ENCODE data around the gene FAM13A.

The FAM13A gene

DNA sequence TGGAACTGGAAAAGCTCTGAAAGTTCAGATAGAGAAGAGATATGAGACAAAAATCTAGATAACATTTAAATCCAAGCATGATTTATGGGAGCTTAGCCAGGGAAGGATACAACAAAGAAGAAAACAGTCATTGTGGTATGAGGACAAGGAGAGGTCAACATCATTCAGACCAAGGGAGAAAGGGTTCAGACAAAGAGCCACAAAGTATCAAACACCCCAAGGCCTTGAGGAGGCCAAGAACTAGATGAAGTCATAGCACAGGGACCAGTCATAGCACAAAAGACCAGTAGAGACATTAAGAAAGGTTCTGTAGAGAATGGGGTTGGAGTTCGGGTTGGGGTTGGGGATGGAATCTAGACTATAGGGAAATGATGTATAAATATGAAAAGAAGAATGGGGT, 282.0 kb downstream of the FAM13A start (continued):
- TF ChIP-seq, protein P1, sequence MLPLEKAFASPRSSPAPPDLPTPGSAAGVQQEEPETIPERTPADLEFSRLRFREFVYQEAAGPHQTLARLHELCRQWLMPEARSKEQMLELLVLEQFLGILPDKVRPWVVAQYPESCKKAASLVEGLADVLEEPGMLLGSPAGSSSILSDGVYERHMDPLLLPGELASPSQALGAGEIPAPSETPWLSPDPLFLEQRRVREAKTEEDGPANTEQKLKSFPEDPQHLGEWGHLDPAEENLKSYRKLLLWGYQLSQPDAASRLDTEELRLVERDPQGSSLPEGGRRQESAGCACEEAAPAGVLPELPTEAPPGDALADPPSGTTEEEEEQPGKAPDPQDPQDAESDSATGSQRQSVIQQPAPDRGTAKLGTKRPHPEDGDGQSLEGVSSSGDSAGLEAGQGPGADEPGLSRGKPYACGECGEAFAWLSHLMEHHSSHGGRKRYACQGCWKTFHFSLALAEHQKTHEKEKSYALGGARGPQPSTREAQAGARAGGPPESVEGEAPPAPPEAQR (tag by site-specific recombination; IDR thresholded peaks at IDR 0.05): no peak
- TF ChIP-seq ZNF223 (tag by site-specific recombination; IDR thresholded peaks at IDR 0.05) (no peak), ZNF37A (tag by site-specific recombination; IDR thresholded peaks at IDR 0.05) (no peak), ZNF544 (tag by site-specific recombination; IDR thresholded peaks at IDR 0.05) (no peak), OSR2 (tag by site-specific recombination; IDR thresholded peaks at IDR 0.05) (no peak), FEZF1 (tag by site-specific recombination; IDR thresholded peaks at IDR 0.05) (no peak), ZNF175 (tag by site-specific recombination; IDR thresholded peaks at IDR 0.05) (no peak), PRDM1 (tag by site-specific recombination; IDR thresholded peaks at IDR 0.05) (no peak)
- TF ChIP-seq, protein P2, sequence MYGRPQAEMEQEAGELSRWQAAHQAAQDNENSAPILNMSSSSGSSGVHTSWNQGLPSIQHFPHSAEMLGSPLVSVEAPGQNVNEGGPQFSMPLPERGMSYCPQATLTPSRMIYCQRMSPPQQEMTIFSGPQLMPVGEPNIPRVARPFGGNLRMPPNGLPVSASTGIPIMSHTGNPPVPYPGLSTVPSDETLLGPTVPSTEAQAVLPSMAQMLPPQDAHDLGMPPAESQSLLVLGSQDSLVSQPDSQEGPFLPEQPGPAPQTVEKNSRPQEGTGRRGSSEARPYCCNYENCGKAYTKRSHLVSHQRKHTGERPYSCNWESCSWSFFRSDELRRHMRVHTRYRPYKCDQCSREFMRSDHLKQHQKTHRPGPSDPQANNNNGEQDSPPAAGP (tag by site-specific recombination; IDR thresholded peaks at IDR 0.05): no peak
- TF ChIP-seq, protein P3, sequence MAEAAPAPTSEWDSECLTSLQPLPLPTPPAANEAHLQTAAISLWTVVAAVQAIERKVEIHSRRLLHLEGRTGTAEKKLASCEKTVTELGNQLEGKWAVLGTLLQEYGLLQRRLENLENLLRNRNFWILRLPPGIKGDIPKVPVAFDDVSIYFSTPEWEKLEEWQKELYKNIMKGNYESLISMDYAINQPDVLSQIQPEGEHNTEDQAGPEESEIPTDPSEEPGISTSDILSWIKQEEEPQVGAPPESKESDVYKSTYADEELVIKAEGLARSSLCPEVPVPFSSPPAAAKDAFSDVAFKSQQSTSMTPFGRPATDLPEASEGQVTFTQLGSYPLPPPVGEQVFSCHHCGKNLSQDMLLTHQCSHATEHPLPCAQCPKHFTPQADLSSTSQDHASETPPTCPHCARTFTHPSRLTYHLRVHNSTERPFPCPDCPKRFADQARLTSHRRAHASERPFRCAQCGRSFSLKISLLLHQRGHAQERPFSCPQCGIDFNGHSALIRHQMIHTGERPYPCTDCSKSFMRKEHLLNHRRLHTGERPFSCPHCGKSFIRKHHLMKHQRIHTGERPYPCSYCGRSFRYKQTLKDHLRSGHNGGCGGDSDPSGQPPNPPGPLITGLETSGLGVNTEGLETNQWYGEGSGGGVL (tag by site-specific recombination; IDR thresholded peaks at IDR 0.05): no peak
- TF ChIP-seq, protein P4, sequence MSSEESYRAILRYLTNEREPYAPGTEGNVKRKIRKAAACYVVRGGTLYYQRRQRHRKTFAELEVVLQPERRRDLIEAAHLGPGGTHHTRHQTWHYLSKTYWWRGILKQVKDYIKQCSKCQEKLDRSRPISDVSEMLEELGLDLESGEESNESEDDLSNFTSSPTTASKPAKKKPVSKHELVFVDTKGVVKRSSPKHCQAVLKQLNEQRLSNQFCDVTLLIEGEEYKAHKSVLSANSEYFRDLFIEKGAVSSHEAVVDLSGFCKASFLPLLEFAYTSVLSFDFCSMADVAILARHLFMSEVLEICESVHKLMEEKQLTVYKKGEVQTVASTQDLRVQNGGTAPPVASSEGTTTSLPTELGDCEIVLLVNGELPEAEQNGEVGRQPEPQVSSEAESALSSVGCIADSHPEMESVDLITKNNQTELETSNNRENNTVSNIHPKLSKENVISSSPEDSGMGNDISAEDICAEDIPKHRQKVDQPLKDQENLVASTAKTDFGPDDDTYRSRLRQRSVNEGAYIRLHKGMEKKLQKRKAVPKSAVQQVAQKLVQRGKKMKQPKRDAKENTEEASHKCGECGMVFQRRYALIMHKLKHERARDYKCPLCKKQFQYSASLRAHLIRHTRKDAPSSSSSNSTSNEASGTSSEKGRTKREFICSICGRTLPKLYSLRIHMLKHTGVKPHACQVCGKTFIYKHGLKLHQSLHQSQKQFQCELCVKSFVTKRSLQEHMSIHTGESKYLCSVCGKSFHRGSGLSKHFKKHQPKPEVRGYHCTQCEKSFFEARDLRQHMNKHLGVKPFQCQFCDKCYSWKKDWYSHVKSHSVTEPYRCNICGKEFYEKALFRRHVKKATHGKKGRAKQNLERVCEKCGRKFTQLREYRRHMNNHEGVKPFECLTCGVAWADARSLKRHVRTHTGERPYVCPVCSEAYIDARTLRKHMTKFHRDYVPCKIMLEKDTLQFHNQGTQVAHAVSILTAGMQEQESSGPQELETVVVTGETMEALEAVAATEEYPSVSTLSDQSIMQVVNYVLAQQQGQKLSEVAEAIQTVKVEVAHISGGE (tag by site-specific recombination; conservative IDR thresholded peaks at IDR 0.05; ENCODE audit: low read depth): no peak

DNA sequence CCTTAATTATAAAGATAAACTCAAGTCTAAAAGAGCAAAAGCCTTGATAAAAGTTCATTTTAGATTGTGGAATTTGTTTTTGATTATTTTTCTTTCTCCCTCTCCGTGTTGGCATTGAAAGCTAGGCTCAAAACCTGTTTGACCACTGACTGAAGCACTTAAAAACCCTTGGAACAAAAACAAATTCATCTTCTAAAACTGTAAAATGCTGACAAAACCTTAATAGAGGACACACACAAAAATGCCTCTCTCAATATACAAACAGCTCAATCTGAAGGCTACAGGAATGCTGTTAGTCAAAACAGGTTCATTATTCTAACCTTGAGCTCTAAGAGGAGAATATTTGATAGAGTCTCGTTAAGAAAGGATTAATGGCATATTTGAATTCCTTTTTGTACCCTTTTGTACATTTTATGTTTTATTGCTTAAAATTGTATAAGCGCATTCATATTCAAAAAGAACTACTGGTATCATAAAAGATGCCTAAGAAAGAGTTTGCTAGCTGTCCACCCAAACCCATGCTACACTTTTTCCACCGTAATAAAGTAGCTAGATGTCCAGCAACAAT, 285.0 kb downstream of the FAM13A start:
- Histone ChIP-seq H3K9me3 (ENCODE audit: control insufficient read depth, insufficient read depth, low read depth, low read length) (no peaks in the 10 kb centered on the region), H3K27ac (ENCODE audit: extremely low read depth, low read depth, low read length) (no peak overlapping the region), H3K4me1 (ENCODE audit: control insufficient read depth, insufficient read depth, low read length) (no peaks in the 10 kb centered on the region), H3K4me3 (ENCODE audit: low read depth, low read length) (no peak overlapping the region), H3K36me3 (ENCODE audit: control insufficient read depth in 2 of 2, insufficient read depth in 1 of 2, low read length in 2 of 2) (peaks cover 0 to 2% of the 10 kb centered on the region in 2 experiments; a peak in 1 of 3 replicates)
- ChIA-PET CTCF (interaction anchor here (0.7 kb wide), 1 partner anchor 12 kb away, joined by 3 read pairs; no protein-coding TSS in a partner anchor), POLR2A (no interaction called here)
- TF ChIP-seq GLI4 (tag by site-specific recombination; IDR thresholded peaks at IDR 0.05) (no peak), ZNF514 (tag by site-specific recombination; IDR thresholded peaks at IDR 0.05) (no peak), ZNF837 (tag by site-specific recombination; IDR thresholded peaks at IDR 0.05) (no peak), WT1 (tag by site-specific recombination; IDR thresholded peaks at IDR 0.05) (no peak), HOXC10 (CRISPR knock-in tag; IDR thresholded peaks at IDR 0.05) (no peak), ZNF785 (tag by site-specific recombination; IDR thresholded peaks at IDR 0.05) (no peak), ZNF433 (tag by site-specific recombination; IDR thresholded peaks at IDR 0.05; ENCODE audit: low read depth) (no peak)
- TF ChIP-seq, protein P5, sequence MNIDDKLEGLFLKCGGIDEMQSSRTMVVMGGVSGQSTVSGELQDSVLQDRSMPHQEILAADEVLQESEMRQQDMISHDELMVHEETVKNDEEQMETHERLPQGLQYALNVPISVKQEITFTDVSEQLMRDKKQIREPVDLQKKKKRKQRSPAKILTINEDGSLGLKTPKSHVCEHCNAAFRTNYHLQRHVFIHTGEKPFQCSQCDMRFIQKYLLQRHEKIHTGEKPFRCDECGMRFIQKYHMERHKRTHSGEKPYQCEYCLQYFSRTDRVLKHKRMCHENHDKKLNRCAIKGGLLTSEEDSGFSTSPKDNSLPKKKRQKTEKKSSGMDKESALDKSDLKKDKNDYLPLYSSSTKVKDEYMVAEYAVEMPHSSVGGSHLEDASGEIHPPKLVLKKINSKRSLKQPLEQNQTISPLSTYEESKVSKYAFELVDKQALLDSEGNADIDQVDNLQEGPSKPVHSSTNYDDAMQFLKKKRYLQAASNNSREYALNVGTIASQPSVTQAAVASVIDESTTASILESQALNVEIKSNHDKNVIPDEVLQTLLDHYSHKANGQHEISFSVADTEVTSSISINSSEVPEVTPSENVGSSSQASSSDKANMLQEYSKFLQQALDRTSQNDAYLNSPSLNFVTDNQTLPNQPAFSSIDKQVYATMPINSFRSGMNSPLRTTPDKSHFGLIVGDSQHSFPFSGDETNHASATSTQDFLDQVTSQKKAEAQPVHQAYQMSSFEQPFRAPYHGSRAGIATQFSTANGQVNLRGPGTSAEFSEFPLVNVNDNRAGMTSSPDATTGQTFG (tag by site-specific recombination; IDR thresholded peaks at IDR 0.05; ENCODE audit: borderline replicate concordance): no peak
